Colonic mucosa (tissue), 4 donors: ENCODE data around the gene QPCT. TPM values are rescaled to one million over a fixed set of nuclear protein-coding genes. Genes with fewer than 3 reads are reported as not detected.

ENCODE experiments used
- DNase-seq: peaks from one replicate; pipeline ENCODE4 v3.0.0-alpha.2; 2020
- H3K27ac ChIP-seq: fragments of 200-600 bp; one replicate; pipeline ENCODE4 v1.8.0; 2021
- H3K27me3 ChIP-seq: fragments of 200-600 bp; one replicate; pipeline ENCODE4 v1.8.0; 2021
- H3K36me3 ChIP-seq: fragments of 200-600 bp; one replicate; pipeline ENCODE4 v1.8.0; 2021
- H3K4me1 ChIP-seq: fragments of 200-600 bp; one replicate; pipeline ENCODE4 v1.8.0; 2021; ENCODE audit warnings: mild to moderate bottlenecking
- H3K4me3 ChIP-seq: fragments of 200-600 bp; one replicate; pipeline ENCODE4 v1.8.0; 2021
- H3K9ac ChIP-seq, 2 donors: one replicate each; pipeline ENCODE4 v1.7.0; 2013; ENCODE audit warnings: control low read depth in 2 of 2, low read depth in 2 of 2, low read length in 2 of 2
- H3K9me3 ChIP-seq: fragments of 200-600 bp; one replicate; pipeline ENCODE4 v1.8.0; 2021
- intact Hi-C: fragments of 100-400 bp; cut with DNase I; formaldehyde crosslinking; loops from one replicate; pipeline ENCODE4 v1.14.1; 2022
- total RNA-seq, 2 donors: library from RNA; stranded (reverse); fragmentation: NEBNext Ultra II Directional in 1 of 2; extraction: Animal tissue kit (Norgen Biotek cat#: 25700) in 1 of 2; gene quantifications; one replicate each; pipeline ENCODE4 v1.2.1, GENCODE V29; 2021
- TF ChIP-seq, protein P1 (sequence below): fragments of 200-600 bp; IDR thresholded peaks from one replicate; pipeline ENCODE4 v1.8.0; 2022; ENCODE audit warnings: antibody characterized with exemption, mild to moderate bottlenecking
- donor health status: healthy.
- donor health status: DM: no; HTN: no; CAD: no.
- donor health status: DM: no; HTN: no; CAD: no.

Gene QPCT
- total RNA-seq, 2 donors from 2014 or later = 5.3 to 10.7 TPM

DNA sequence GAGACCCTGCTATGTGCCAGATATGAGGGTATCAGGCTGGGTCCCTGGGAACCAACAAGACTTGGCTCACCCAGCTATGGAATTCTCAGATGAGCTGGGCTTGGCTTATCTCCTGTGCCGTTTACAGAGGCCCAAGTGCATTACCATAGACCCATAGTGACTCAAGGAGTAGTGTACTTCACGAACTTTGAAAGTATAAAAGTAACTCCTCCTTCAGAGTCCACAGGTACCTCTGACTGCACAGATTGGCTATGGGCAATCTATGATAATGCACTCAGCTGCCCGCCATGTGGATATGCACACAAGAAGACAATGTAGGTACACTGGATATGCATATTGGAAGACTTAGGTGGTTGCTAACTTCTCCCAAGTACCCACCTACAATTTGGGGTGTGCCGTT lies 78.4 kb downstream of the QPCT start:
- TF ChIP-seq, protein P1, sequence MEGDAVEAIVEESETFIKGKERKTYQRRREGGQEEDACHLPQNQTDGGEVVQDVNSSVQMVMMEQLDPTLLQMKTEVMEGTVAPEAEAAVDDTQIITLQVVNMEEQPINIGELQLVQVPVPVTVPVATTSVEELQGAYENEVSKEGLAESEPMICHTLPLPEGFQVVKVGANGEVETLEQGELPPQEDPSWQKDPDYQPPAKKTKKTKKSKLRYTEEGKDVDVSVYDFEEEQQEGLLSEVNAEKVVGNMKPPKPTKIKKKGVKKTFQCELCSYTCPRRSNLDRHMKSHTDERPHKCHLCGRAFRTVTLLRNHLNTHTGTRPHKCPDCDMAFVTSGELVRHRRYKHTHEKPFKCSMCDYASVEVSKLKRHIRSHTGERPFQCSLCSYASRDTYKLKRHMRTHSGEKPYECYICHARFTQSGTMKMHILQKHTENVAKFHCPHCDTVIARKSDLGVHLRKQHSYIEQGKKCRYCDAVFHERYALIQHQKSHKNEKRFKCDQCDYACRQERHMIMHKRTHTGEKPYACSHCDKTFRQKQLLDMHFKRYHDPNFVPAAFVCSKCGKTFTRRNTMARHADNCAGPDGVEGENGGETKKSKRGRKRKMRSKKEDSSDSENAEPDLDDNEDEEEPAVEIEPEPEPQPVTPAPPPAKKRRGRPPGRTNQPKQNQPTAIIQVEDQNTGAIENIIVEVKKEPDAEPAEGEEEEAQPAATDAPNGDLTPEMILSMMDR = no peak
- intact Hi-C loops = no loop called here
- no peak for DNase-seq
- Histone ChIP-seq H3K9me3 (no peaks in the 10 kb centered on the region), H3K27me3 (no peaks in the 10 kb centered on the region), H3K36me3 (no peaks in the 10 kb centered on the region), H3K4me1 (no peaks in the 10 kb centered on the region), H3K4me3 (no peak overlapping the region), H3K9ac (no peak overlapping the region), H3K27ac (no peak overlapping the region)

Other genes with a start within 250 kb of the QPCT start
- gene EIF2AK2, start 187.7 kb upstream of the QPCT start, total RNA-seq = 10 to 100 TPM; 35.4 to 37.3 TPM
- gene SULT6B1, start 156.0 kb upstream of the QPCT start, total RNA-seq = not detected
- 10 to 100 TPM; 43.1 to 49.4 TPM for gene CEBPZOS, start 148.1 kb upstream of the QPCT start, total RNA-seq
- 10 to 100 TPM; 43.6 to 53.2 TPM for gene CEBPZ, start 113.0 kb upstream of the QPCT start, total RNA-seq
- gene NDUFAF7, start 113.0 kb upstream of the QPCT start, total RNA-seq = 10 to 100 TPM; 12.1 to 13.8 TPM
- 10 to 100 TPM; 21.1 to 28.7 TPM for gene PRKD3, start 19.8 kb upstream of the QPCT start, total RNA-seq